GM12872 (cell line): ENCODE results near the gene FKBP8.
A peak's percentile ranks its signal among the peaks of the same experiment; 100 is the strongest.

ENCODE experiments used
- TF ChIP-seq, protein P1 (sequence below): IDR thresholded peaks from 3 replicates; pipeline ENCODE4 v1.5.1; 2011; ENCODE audit warnings: low read depth, mild to moderate bottlenecking, low read length, moderate library complexity; ENCODE audit not compliant: insufficient read depth

FKBP8 gene

DNA sequence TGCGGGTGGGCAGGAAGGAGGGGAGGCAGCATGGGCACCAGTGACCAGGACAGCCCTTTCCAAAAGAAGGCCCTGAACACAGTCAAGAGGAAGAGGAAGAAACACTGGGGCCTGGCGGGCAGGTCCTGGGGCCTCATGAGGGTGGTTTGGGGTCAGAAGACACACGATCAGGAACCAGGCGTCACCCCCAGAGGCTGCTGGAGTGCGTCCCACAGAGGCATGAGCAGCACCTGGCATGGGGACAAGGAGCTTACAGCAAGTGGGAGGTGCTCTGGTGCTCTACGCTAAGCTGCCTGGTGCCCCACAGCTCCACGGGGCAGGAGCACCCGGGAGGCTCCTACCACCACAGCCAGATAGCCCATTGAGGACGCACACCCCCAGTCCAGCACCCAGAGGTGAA, 41.5 kb downstream of the FKBP8 start:
- TF ChIP-seq, protein P1, sequence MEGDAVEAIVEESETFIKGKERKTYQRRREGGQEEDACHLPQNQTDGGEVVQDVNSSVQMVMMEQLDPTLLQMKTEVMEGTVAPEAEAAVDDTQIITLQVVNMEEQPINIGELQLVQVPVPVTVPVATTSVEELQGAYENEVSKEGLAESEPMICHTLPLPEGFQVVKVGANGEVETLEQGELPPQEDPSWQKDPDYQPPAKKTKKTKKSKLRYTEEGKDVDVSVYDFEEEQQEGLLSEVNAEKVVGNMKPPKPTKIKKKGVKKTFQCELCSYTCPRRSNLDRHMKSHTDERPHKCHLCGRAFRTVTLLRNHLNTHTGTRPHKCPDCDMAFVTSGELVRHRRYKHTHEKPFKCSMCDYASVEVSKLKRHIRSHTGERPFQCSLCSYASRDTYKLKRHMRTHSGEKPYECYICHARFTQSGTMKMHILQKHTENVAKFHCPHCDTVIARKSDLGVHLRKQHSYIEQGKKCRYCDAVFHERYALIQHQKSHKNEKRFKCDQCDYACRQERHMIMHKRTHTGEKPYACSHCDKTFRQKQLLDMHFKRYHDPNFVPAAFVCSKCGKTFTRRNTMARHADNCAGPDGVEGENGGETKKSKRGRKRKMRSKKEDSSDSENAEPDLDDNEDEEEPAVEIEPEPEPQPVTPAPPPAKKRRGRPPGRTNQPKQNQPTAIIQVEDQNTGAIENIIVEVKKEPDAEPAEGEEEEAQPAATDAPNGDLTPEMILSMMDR: no peak

DNA sequence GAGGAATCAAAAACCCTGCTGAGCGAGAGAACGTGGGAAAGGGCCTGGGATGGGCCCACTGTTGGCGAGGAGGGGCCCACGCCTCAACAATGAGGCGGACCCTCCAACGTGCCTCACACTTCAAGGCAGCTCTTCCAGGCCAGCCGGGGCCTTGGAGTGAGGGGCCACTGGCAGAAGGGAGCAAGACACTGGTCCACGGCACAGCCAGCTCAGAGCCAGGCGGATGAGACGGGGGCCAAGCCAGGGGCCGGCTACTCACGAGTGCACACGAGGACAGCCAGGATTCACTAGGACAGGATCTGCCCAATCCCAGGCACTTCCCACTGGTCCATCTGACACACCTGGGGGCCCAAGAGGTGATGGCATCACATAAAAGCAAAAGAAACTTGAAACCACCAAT, 42.0 kb downstream of the FKBP8 start:
- TF ChIP-seq, protein P1: no peak

DNA sequence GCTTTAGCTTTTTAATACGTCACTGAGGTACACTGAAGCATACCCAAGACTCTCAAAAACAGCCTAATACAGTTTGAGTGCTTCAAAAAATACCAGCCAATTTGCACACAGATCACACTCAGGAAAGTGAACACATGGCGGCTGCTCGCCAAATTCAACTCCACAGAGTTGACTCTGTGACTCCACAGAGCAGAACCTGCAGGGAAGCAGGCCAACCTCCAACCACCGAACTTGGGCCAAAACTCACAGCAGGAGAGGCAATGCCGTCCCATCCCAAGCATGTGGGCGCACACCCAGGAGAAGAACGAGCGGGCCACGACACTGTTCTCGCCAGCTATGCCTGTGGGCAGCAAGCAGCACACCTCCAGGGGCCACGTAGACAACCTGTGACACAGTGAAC, 42.6 kb downstream of the FKBP8 start:
- TF ChIP-seq, protein P1: no peak

DNA sequence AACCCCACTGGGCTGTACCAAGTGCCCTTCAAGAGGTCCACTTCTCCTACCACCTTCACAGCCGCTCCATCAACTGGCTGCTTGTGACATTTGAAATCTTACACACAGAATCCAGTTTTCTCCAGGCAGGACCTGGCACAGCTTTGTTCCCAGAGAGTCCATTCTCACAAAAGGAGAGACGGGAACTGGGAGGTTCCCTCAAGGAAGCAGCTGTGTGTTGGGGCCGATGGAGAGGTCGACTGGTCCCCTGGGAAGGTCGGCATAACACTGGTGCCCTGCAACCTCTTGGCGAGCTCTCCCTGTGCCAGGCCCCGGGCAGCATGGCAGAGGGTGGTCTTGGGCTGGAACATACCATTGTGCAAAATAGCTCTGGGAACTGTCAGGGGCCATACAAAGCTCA, 43.0 kb downstream of the FKBP8 start:
- TF ChIP-seq, protein P1: no peak

DNA sequence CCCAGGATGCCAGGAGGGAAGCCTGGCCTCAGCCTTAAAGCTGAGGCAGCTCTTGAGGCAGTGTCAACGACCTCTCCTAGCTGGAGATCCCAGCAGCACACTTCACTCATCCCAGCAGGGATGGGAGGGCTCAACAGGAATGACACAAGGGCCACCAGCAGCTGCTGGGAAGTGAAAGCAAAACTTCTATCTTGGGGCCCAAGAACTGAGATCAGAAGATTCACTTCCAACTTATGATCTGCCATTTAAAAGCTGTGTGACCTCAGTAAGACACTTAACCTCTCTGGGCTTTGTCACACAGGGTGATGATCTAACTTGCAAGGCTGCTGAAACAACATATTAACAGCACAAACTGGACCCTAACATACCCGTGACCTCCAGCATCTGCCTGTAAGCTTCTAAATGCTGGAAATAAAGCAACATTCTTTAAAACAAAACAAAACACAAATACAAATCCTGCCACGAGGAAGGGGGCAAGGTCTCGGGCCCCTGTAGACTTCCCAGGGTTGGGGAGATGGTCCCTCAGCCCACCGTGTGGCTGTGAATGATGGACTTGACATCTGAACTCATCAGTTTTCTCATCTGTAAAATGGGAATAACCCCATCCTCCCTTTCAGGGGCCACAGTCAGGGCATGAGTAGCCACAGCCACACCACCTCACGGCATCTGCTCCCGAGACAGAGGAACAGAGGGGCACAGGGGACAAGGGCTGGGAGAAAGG, 44.2 kb downstream of the FKBP8 start:
- TF ChIP-seq, protein P1: no peak

DNA sequence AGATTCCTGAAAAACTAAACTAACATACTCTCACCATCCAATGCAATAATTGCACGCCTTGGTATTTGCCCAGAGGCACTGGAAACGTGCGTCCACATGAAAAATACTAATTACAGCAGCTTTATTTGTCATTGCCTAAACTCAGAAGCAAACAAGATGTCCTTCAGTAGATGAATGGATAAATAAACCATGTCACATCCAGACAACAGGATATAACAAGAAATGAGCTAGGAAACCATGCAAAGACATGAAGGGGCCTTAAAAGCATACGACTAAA, 46.5 kb downstream of the FKBP8 start:
- TF ChIP-seq, protein P1: no peak

DNA sequence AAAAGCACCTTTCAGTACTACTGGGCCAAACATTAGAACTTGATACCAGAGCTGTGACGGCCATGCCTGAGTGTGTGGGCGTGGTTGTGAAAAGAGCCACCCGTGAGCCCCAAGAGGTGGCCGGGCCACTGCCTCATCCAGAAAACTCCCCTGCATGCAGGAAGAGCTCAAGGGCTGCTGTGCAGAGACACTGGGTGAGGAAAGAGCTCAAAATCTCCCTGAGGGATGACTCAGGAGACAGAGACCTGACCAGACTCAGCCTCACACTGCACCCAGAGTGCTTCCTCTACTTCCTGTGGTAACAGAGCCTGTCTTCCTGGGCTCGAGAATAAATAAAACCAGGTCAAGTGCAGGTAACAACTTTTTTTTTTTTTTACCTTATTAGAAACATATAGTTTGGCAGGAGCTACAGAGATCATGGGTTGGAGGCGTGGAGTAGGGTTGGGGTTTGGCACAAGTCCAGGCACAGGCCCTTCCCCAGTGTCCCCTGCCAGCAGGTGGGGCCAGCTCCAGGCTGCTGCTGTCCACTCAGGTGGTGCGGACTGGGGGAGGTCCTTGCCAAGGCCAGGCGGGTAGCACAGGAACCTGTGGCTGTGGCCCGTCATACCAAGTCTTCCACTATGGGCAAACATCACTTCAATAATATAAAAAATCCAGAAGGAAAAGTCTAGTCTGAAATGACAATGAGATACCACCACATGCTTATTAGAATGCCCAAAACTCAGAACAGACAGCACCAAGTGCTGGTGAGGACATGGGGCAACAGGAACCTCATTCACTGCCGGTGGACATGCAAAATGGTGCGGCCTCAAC, 47.0 kb downstream of the FKBP8 start:
- TF ChIP-seq, protein P1: 0 out of 3 replicates have a peak, but pooled peaks have one; percentile 15
